H1 (cell line): ENCODE measurements around the gene GRM5. TPM values are rescaled to one million over a fixed set of nuclear protein-coding genes. Genes with fewer than 3 reads are reported as not detected.

Experiments
- CTCF ChIA-PET: fragments of 300-600 bp; sonication (Branson Sonifier 250); formaldehyde crosslinking; loops from one replicate; lab custom pipeline; 2021; ENCODE audit not compliant: partially characterized antibody; lab: Charles Lee
- POLR2A ChIA-PET: fragments of 300-600 bp; sonication (Branson Sonifier 250); formaldehyde crosslinking; loops from one replicate; lab custom pipeline; 2021; ENCODE audit warnings: inconsistent platforms; ENCODE audit not compliant: partially characterized antibody; lab: Charles Lee
- DNase-seq, 2 experiments: peaks; one replicate each; pipeline versions ENCODE4 v3.0.0 to v3.0.0-alpha.2; 2010 to 2022; ENCODE audit warnings: low spot score in 2 of 2, low read depth in 1 of 2, mixed read lengths in 1 of 2
- FAIRE-seq: peaks from 2 replicates; lab custom pipeline; 2011; peaks lifted over from hg19 to GRCh38; lab: Jason Lieb, UNC
- H2AFZ ChIP-seq: 2 replicates; pipeline ENCODE4 v1.8.1; 2012; ENCODE audit warnings: low read length, inconsistent platforms
- H2AK5ac ChIP-seq: 2 replicates; pipeline ENCODE4 v1.6.1; 2013; ENCODE audit warnings: low read depth, low read length
- H2BK120ac ChIP-seq: replicated peaks from 2 replicates; pipeline ENCODE3; 2013; ENCODE audit warnings: low read depth, low read length, inconsistent platforms
- H2BK12ac ChIP-seq: 2 replicates; pipeline ENCODE4 v1.6.1; 2013; ENCODE audit warnings: low read depth, low read length
- H2BK15ac ChIP-seq: 2 replicates; pipeline ENCODE4 v1.6.1; 2013; ENCODE audit warnings: low read length
- H2BK20ac ChIP-seq: 2 replicates; pipeline ENCODE4 v1.6.1; 2013; ENCODE audit warnings: low read length
- H2BK5ac ChIP-seq: 2 replicates; pipeline ENCODE4 v1.6.1; 2013; ENCODE audit warnings: low read depth, low read length
- H3K14ac ChIP-seq: 2 replicates; pipeline ENCODE4 v1.6.1; 2013; ENCODE audit warnings: inconsistent platforms; ENCODE audit not compliant: insufficient read length
- H3K18ac ChIP-seq: 2 replicates; pipeline ENCODE4 v1.6.1; 2013; ENCODE audit warnings: low read length; ENCODE audit errors: extremely low read depth
- H3K23ac ChIP-seq: 2 replicates; pipeline ENCODE4 v1.6.1; 2013; ENCODE audit warnings: inconsistent platforms; ENCODE audit not compliant: insufficient read length
- H3K23me2 ChIP-seq: 2 replicates; pipeline ENCODE4 v1.6.1; 2013; ENCODE audit warnings: low read depth, low read length
- H3K27ac ChIP-seq: 2 replicates; pipeline ENCODE4 v1.6.1; 2011; ENCODE audit warnings: low read depth, low read length, inconsistent platforms
- H3K27me3 ChIP-seq, 4 experiments: replicated peaks in 1 of 4; 1 replicate in 1 of 4; 2 replicates in 3 of 4; pipeline versions ENCODE4 v1.6.1 to v1.8.1; 2011 to 2013; ENCODE audit warnings: low read length in 3 of 4, mild to moderate bottlenecking in 3 of 4, inconsistent platforms in 2 of 4, mixed read lengths in 2 of 4, moderate library complexity in 1 of 4; ENCODE audit not compliant: control insufficient read depth in 3 of 4, insufficient read depth in 3 of 4; ENCODE audit errors: extremely low read depth in 1 of 4
- H3K36me3 ChIP-seq, 4 experiments: 2 replicates each; pipeline versions ENCODE4 v1.6.1 to v1.8.1; 2011 to 2013; ENCODE audit warnings: mild to moderate bottlenecking in 4 of 4, low read length in 3 of 4, moderate library complexity in 2 of 4, control low read depth in 1 of 4, inconsistent platforms in 1 of 4; ENCODE audit not compliant: insufficient read depth in 4 of 4, control insufficient read depth in 2 of 4
- H3K4ac ChIP-seq: replicated peaks from 2 replicates; pipeline ENCODE3; 2013; ENCODE audit warnings: low read length, low read depth, mixed read lengths, inconsistent platforms; ENCODE audit not compliant: insufficient read length
- H3K4me1 ChIP-seq, 4 experiments: replicated peaks in 1 of 4; 1 replicate in 1 of 4; 2 replicates in 3 of 4; pipeline versions ENCODE4 v1.6.1 to v1.8.1; 2011 to 2013; ENCODE audit warnings: low read length in 3 of 4, inconsistent platforms in 2 of 4, mixed read lengths in 1 of 4; ENCODE audit not compliant: insufficient read depth in 4 of 4, control insufficient read depth in 3 of 4
- H3K4me2 ChIP-seq, 2 experiments: 2 replicates each; pipeline versions ENCODE4 v1.6.1 to v1.8.1; 2011 to 2013; ENCODE audit warnings: low read depth in 2 of 2, low read length in 2 of 2, control low read depth in 1 of 2, inconsistent platforms in 1 of 2, mild to moderate bottlenecking in 1 of 2; ENCODE audit not compliant: insufficient read depth in 1 of 2
- H3K4me3 ChIP-seq, 4 experiments: fragments of 200-600, 300-600 bp in 1 of 4; sonication (generic), shearing (Covaris generic), sonication (Bioruptor Twin) in 1 of 4; 2 replicates each; pipeline versions ENCODE4 v1.5.1 to v1.8.1; 2011 to 2016; ENCODE audit warnings: low read length in 4 of 4, low read depth in 3 of 4, control low read depth in 2 of 4, inconsistent platforms in 2 of 4, mild to moderate bottlenecking in 2 of 4, mixed read lengths in 1 of 4, moderate library complexity in 1 of 4; ENCODE audit not compliant: insufficient read depth in 2 of 4; ENCODE audit errors: extremely low read depth in 1 of 4
- H3K56ac ChIP-seq: replicated peaks from 2 replicates; pipeline ENCODE3; 2013; ENCODE audit warnings: low read depth, mild to moderate bottlenecking, mixed read lengths, low read length, inconsistent platforms; ENCODE audit not compliant: insufficient read length
- H3K79me1 ChIP-seq: 2 replicates; pipeline ENCODE4 v1.6.1; 2013; ENCODE audit warnings: low read depth, low read length, control low read depth
- H3K79me2 ChIP-seq, 2 experiments: 2 replicates each; pipeline versions ENCODE4 v1.6.1 to v1.8.1; 2012 to 2013; ENCODE audit warnings: low read length in 2 of 2, mild to moderate bottlenecking in 2 of 2, inconsistent platforms in 1 of 2; ENCODE audit not compliant: insufficient read depth in 2 of 2, control insufficient read depth in 1 of 2
- H3K9ac ChIP-seq, 4 experiments: replicated peaks in 1 of 4; 1 replicate in 1 of 4; 2 replicates in 3 of 4; pipeline versions ENCODE4 v1.6.1 to v1.8.1; 2011 to 2013; ENCODE audit warnings: low read depth in 3 of 4, low read length in 3 of 4, control low read depth in 2 of 4, mild to moderate bottlenecking in 2 of 4, moderate library complexity in 2 of 4, inconsistent platforms in 1 of 4; ENCODE audit errors: extremely low read depth in 1 of 4
- H3K9me3 ChIP-seq, 2 experiments: 2 replicates each; pipeline versions ENCODE4 v1.6.1 to v1.8.1; 2012 to 2013; ENCODE audit warnings: mild to moderate bottlenecking in 2 of 2, moderate library complexity in 2 of 2, control low read depth in 1 of 2, inconsistent platforms in 1 of 2, low read depth in 1 of 2, low read length in 1 of 2, mixed read lengths in 1 of 2; ENCODE audit not compliant: insufficient read depth in 2 of 2
- H4K20me1 ChIP-seq, 2 experiments: replicated peaks in 1 of 2; 2 replicates each; pipeline versions ENCODE3 to v1.8.1; 2011 to 2013; ENCODE audit warnings: inconsistent platforms in 2 of 2, low read length in 2 of 2, mild to moderate bottlenecking in 1 of 2; ENCODE audit not compliant: insufficient read depth in 2 of 2, control insufficient read depth in 1 of 2
- H4K5ac ChIP-seq: 2 replicates; pipeline ENCODE4 v1.6.1; 2013; ENCODE audit warnings: low read length, low read depth, mixed read lengths, inconsistent platforms; ENCODE audit not compliant: insufficient read length
- H4K8ac ChIP-seq: 2 replicates; pipeline ENCODE4 v1.8.0; 2013; ENCODE audit warnings: mild to moderate bottlenecking, moderate library complexity, low read length, inconsistent platforms; ENCODE audit not compliant: insufficient read depth; ENCODE audit errors: extremely low read depth
- H4K91ac ChIP-seq: replicated peaks from 2 replicates; pipeline ENCODE3; 2013; ENCODE audit warnings: low read length, mixed read lengths, inconsistent platforms; ENCODE audit not compliant: insufficient read length
- ASH2L ChIP-seq: fragments of 200-600, 300-600 bp; sonication (generic); IDR thresholded peaks from one replicate; pipeline ENCODE4 v1.7.1; 2017; ENCODE audit warnings: low read length
- CHD1 ChIP-seq: IDR thresholded peaks from 2 replicates; pipeline ENCODE4 v1.6.1; 2012; ENCODE audit warnings: low read depth, low read length, improper control_type of control experiment
- FOSL1 ChIP-seq: IDR thresholded peaks from 2 replicates; pipeline ENCODE4 v1.6.1; 2011; ENCODE audit warnings: mild to moderate bottlenecking, low read depth, low read length, moderate library complexity; ENCODE audit not compliant: insufficient read depth
- NRF1 ChIP-seq: IDR thresholded peaks from 2 replicates; pipeline ENCODE4 v1.6.1; 2011; ENCODE audit warnings: mild to moderate bottlenecking, low read depth, low read length, improper control_type of control experiment
- SP2 ChIP-seq: IDR thresholded peaks from 2 replicates; pipeline ENCODE4 v1.6.1; 2012; ENCODE audit warnings: mild to moderate bottlenecking, low read length, inconsistent platforms
- TCF12 ChIP-seq: IDR thresholded peaks from 2 replicates; pipeline ENCODE4 v1.6.1; 2011; ENCODE audit warnings: low read depth, mild to moderate bottlenecking, low read length
- WGBS, 2 experiments: shearing (Covaris generic) in 1 of 2; methylation state at CpG; one replicate each; pipeline versions ENCODE4 v1.1.6 to v1.1.7; 2013 to 2015; ENCODE audit warnings: low lambda C conversion rate in 2 of 2, mixed read lengths in 2 of 2, inconsistent platforms in 1 of 2, low coverage in 1 of 2, missing lambda C conversion rate in 1 of 2; ENCODE audit not compliant: insufficient replicate concordance in 2 of 2, insufficient coverage in 1 of 2, insufficient read length in 1 of 2; ENCODE audit errors: extremely low coverage in 1 of 2, missing lambda C conversion rate in 1 of 2; 5-methylcytosine and 5-hydroxymethylcytosine counted together
- polyA plus RNA-seq, 7 experiments: library from polyadenylated mRNA; depleted of rRNA in 3 of 7; stranded (reverse) in 5 of 7; unstranded in 2 of 7; fragments of >200 nt in 5 of 7; fragments of 200-250 nt in 2 of 7; gene quantifications; 1 replicate in 5 of 7; 2 replicates in 1 of 7; 4 replicates in 1 of 7; pipeline versions ENCODE4 v1.2.1 to v1.2.3, GENCODE V29; 2011 to 2013; ENCODE audit warnings: missing spikeins in 2 of 7, mixed read lengths in 2 of 7
- total RNA-seq: library from RNA; stranded (reverse); fragmentation: NEBNext Ultra II Directional; extraction: Animal tissue kit (Norgen Biotek cat#: 25700); gene quantifications from 2 replicates; pipeline ENCODE4 v1.2.1, GENCODE V29; 2021
- TF ChIP-seq, protein P1 (sequence below): IDR thresholded peaks from 2 replicates; pipeline ENCODE4 v1.6.1; 2011; ENCODE audit warnings: low read depth, mild to moderate bottlenecking, low read length; ENCODE audit not compliant: insufficient read depth

Gene GRM5
- total and polyA plus RNA-seq, 2 of the 8 experiments (the other 6 are each of a cell fraction or from before 2014, with no cell fraction given), result 0.15 to 0.43 TPM

DNA sequence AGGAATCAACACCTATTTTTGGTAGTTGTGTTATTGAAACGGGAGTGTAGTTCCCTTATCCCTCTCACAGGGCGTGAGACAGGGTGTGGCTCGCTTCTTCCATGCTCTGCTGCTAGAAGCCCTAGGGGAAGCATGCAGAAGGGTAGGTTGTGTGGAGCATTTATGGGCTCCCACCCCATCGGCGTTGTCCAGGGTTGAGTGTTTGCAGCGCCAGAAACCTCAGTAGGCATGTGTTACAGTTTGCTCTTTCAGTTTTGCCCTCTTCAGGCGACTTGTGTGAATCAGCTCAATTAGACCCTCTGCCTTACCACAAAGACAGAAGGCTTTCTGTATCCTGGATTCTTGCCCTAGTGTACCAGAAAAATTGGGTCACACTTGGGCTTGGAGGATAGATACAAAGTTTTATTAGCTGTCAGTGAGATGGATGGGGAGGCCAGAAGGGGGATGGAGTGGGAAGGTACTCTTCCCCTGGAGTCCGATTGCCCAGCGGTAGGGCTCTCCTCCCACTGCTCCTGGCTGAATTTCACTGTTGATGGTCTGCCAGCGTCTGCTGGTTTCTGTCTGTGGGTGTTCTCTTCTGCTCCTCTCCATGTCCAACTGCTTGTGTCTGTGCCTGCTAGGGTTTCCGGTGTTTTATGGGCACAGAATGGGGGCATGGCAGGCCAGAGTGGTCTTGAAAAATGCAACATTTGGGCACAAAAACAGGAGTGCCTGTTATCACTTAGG is 369.9 kb downstream of the GRM5 start:
- no peaks in the 10 kb centered on the region for H3K9me3 ChIP-seq
- H4K8ac ChIP-seq, result no peak overlapping the region
- H3K23me2 ChIP-seq, result no peaks in the 10 kb centered on the region
- no peak overlapping the region for H2BK5ac ChIP-seq
- no peak overlapping the region for H3K18ac ChIP-seq
- no peak overlapping the region for H3K23ac ChIP-seq
- no peak overlapping the region for H2BK15ac ChIP-seq
- H3K36me3 ChIP-seq, result no peaks in the 10 kb centered on the region
- no peak overlapping the region for H2BK12ac ChIP-seq
- no peaks in the 10 kb centered on the region for H3K4me1 ChIP-seq
- WGBS, 2 experiments, result 78% methylated on average over 11 of the region's 11 CpGs; no CpG with 5 or more reads in 1 of the 2 experiments
- H3K27ac ChIP-seq, result no peak overlapping the region
- H2AK5ac ChIP-seq, result no peak overlapping the region
- no peaks in the 10 kb centered on the region for H3K79me2 ChIP-seq
- 0 out of 2 replicates have a peak overlapping the region, but pooled peaks have one; percentile 33 for H2AFZ ChIP-seq
- no peak overlapping the region for H4K91ac ChIP-seq
- H3K79me1 ChIP-seq, result no peaks in the 10 kb centered on the region
- FAIRE-seq (no peak), DNase-seq (no peak)
- H3K27me3 ChIP-seq, result no peaks in the 10 kb centered on the region
- no peak overlapping the region for H3K56ac ChIP-seq
- H3K4ac ChIP-seq, result no peak overlapping the region
- TF ChIP-seq FOSL1, result no peak
- TF ChIP-seq TCF12, result no peak
- TF ChIP-seq CHD1, result no peak
- TF ChIP-seq, protein P1, sequence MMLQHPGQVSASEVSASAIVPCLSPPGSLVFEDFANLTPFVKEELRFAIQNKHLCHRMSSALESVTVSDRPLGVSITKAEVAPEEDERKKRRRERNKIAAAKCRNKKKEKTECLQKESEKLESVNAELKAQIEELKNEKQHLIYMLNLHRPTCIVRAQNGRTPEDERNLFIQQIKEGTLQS, result no peak
- TF ChIP-seq NRF1, result no peak
- TF ChIP-seq SP2, result no peak
- TF ChIP-seq ASH2L, result no peak
- POLR2A ChIA-PET, result no interaction called here
- CTCF ChIA-PET, result no interaction called here
- H3K9ac ChIP-seq, result no peak overlapping the region
- no peak overlapping the region for H3K14ac ChIP-seq
- no peak overlapping the region for H4K5ac ChIP-seq
- no peaks in the 10 kb centered on the region for H4K20me1 ChIP-seq
- H3K4me2 ChIP-seq, result no peak overlapping the region
- H2BK120ac ChIP-seq, result no peak overlapping the region
- no peak overlapping the region for H2BK20ac ChIP-seq
- H3K4me3 ChIP-seq, result no peak overlapping the region
